GM18511 (cell line): Measurements from ENCODE around the gene PAX8.

ENCODE experiments used
- ATAC-seq: cut with Tn5 transposase; IDR thresholded peaks from one replicate; pipeline ENCODE4 v1.9.1; 2021; ENCODE audit warnings: mild to moderate bottlenecking, moderate library complexity; ENCODE audit not compliant: unreplicated experiment

The PAX8 gene

DNA sequence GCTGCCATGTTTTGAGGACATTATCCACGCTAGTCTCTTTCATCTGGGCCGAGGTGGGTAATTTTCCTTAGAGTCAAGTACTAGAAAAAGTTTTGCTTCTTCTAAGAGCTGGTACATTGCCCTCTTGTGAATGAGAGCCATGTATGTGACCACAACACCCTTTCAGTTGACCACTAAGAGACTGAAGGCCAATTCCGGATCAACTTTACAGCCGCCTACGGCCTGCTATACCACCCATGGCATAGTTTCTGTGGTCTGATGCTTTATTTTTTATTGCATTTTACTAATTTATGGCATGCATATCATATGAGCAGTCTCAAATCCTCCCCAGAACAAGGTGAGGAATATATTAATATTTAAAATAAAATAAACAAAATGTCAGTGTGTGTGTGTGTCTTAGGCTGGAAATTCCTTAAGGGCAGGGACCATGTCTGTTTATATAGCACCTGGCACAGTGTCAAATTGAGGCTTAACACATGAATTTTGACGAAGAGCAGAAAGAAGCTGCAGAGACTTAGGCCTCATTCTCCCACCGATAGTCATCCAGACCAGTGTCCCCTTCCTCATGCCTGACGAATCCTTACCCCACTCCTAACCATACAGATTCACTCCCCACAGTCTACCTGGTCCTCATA lies 69.6 kb downstream of the PAX8 start:
- ATAC-seq, result no peak

DNA sequence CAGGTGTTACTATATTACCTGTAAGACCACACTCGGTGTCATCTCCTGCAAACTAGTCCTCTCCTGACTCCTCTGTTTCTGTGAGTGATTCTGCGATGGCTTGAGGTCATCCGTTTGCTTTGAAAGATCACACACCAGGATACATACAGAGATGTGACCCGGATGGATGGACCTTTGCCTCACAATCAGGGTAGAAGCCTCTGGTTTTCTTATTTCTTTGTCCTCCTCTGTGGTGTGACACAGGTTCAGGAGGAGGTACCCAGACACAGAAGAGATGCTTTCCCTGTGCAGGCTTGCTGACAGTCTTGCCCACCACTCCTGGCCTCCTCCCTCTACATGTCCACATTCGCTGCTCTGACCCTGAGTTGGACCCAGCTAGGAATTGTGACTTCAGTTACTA lies 70.3 kb downstream of the PAX8 start:
- no peak for ATAC-seq

GRCh38 chr2:113207021-113207420 lies 71.7 kb downstream of the PAX8 start:
- ATAC-seq, result no peak

GRCh38 chr2:113206251-113206650 lies 72.5 kb downstream of the PAX8 start:
- ATAC-seq, result no peak

DNA sequence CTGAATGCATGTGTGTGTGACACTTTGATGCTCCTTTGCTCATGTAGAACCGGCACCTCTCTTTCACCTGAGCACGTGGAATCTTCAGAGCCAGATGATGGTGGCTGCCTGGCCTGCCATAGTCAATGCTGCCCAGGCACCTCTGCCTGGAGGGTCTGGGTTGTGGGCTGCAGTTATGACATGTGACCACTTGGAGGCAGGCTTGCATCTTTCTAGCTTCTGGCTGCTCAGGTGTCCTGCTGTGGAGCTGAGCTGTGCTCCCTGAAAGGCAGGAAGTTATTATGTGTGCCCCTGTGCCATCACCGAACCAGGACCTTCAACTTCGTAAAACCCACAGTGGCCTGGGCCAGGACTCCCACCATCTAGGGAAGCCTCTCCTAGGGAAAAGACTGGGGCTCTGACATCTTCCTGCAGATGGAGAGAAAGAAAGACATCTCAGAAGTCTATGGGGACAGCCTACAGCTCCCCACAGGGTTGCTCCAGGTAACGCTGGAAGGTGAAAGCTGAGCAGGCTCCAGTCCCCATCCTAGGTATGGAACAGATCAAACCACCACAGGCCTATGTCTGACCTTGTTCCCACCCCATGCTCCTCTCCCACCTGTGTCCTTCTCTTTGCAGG lies 74.7 kb downstream of the PAX8 start:
- ATAC-seq, result peak; percentile 87

DNA sequence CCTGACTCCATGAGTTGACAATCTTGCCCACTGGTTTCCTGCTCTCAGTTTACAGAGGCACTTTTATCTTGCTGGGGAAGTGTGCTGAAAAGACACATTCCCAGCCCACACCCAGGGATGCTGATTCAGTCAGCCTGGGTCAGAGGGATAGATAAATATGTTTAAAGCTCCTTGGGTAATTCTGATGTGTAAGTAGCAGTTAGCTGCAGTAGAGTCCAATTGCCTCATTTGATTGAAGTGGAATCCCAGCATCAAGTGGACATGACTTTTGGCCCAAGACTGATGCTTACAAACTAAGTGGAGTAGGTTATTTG lies 75.5 kb downstream of the PAX8 start:
- ATAC-seq, result no peak

GRCh38 chr2:113202305-113203216 lies 76.2 kb downstream of the PAX8 start:
- ATAC-seq, result no peak

- no peak for ATAC-seq
Measured at GRCh38 chr2:113201496-113202304, 77.0 kb downstream of the PAX8 start.

DNA sequence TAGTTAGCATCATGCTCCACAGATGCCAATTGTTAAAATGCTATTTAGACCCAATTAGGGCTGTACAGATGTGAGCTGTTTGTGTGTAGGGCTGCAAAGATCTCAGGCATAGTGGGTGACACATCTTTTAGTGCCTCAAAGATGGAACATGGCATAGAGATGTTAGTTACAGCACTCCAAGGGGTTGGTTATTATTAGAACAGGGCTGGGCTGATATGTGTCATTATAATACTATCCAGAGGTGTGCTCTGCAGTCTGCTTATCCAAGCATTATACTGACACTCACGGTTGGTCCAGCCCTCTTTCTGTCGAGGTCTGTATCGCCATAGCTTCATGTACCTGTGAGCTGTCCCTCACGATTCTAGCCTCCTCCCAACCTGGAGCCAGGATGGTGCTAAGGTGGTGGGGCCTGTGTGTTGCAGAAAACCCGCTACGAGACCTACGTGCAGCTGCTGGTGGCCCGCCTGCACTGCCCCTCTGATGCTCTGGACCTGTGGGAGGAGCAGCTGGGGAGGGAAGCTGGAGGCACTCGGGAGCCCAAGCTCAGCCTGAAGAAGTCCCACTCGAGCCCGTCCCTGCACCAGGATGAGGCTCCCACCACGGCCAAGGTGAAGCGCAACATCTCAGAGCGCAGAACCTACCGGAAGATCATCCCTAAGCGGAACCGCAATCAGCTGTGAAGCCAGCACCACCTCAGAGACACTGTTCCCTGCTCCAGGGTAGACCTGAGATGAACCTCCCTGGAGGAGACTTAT lies 77.8 kb downstream of the PAX8 start:
- no peak for ATAC-seq

DNA sequence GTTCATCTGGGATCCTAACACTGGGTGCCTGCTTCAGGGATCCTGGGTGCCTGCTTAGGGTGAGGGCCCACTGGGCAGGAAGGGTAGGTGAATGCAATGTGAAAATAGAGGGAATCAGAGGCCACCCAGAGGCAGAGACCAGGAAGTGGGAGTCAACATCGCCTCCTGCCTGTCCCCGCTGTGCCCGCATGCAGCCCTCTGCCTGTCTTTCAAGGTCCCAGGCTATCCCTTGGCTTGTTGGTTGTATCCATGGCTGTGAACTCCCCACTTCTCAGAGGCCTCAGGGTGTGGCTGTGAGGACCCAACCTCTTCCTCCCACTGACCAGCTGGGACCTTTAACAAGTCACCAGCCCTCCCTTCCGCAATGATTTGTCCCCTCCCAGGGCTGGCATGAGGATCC lies 78.5 kb downstream of the PAX8 start:
- no peak for ATAC-seq

- peak; percentile 64 for ATAC-seq
Measured at GRCh38 chr2:113198790-113199612, 79.7 kb downstream of the PAX8 start.

DNA sequence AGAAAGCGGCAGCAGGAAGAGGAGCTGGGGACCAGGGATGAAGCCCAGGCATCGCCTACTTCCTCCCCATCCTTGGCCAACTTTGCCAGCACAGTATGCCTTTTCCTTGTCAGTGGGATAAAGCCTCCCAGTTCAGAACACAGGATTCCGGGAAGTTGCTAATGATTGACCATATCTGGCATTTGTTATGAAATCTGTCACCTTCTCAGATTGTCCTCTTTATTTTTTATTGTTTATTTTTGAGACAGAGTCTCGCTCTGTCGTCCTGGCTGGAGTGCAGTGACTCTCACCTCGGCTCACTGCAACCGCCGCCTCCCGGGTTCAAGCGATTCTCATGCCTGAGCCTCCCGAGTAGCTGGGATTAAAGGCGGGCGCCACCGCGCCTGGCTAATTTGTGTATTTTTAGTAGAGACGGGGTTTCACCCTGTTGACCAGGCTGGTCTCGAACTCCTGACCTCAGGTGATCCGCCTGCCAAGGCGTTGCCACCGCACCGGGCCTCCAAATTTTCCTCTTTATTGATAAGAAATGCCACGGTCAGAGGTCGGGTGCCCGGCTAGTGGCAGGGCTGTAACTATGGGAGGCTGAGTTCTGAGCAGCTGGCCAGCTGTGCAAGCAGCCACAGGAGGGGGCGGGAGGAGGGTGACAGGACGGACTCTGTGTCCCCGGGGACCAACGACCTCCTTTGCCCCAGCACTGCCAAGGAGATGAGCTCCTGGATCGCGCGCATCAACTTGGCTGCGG lies 80.5 kb downstream of the PAX8 start:
- no peak for ATAC-seq

GRCh38 chr2:113197347-113198047 lies 81.2 kb downstream of the PAX8 start:
- no peak for ATAC-seq

DNA sequence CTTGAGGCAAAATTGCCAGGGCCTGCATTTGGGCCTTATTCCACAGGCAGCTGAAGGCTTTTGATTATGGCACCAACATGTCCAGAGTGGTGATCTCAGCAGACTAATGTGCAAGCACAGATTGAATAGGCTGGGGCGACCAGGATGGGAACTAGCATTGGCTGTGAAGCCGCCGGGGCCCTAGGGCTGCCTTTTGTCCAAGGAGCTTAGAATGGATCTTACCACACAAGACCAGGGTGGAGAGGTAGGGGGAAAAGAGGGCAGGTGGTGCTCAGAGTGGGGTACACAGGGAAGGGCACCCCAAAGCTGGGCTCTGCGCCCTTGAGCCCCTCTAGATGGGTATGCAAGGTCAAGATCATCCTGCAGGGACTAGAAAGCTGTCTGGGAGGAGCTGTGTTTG lies 81.9 kb downstream of the PAX8 start:
- ATAC-seq, result no peak

- ATAC-seq, result no peak
Measured at GRCh38 chr2:113195923-113196501, 82.7 kb downstream of the PAX8 start.

DNA sequence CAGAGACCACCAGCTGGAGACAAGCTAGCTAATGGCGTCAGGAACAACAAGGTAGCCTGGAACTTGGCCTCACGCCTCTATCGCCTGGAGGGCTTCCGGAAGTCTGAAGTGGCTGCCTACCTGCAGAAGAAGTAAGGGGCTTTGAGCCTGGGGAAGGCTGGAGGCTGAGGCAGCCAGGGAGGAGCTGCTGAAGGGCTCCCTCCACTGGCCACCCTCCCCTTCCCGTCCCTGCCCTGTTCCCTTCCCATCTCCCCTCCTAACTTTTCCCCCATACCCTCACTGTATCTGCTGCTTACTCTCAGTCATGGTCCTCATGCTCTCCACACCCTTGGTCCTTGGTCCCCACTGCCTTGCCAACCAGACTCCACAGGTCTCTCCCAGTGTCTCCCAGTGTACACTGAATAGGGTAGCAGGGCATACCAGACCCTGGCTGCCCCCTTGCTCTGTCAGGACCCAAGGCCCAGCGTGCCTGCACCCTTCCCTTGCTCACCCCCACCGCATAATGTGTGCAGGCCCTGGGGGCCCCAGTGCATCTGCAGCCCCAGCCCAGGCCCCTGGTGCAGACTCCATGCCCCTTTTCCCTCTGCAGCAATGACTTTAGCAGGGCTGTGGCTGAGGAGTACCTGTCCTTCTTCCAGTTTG lies 86.1 kb downstream of the PAX8 start:
- ATAC-seq, result no peak

- no peak for ATAC-seq
Measured at GRCh38 chr2:113190871-113191270, 87.8 kb downstream of the PAX8 start.

GRCh38 chr2:113187771-113188170 lies 91.0 kb downstream of the PAX8 start:
- ATAC-seq, result no peak
